Prostate gland (tissue), 2 donors: ENCODE results near the gene STX12.
"Not testable (repeated sequence)": the region's sequence is repeated elsewhere in the genome, so short reads cannot be mapped to it uniquely, and the experiment has no call there.

Source experiments
- POLR2A ChIP-seq: fragments of 450-650 bp; IDR thresholded peaks from one replicate; pipeline ENCODE4 v1.6.1; 2016; ENCODE audit warnings: antibody characterized with exemption, mild to moderate bottlenecking
- POLR2AphosphoS5 ChIP-seq: sonication (generic); formaldehyde crosslinking; IDR thresholded peaks from one replicate; pipeline ENCODE4 v1.6.1; 2017; ENCODE audit warnings: antibody characterized with exemption
- TF ChIP-seq, protein P1 (sequence below), 4 experiments: fragments of 200-600 bp in 2 of 4; fragments of 450-650 bp in 2 of 4; sonication (generic) in 2 of 4; IDR thresholded peaks; 1 replicate in 3 of 4; 2 replicates in 1 of 4; pipeline ENCODE4 v1.5.1; 2016 to 2019; ENCODE audit warnings: antibody characterized with exemption in 4 of 4, mild to moderate bottlenecking in 2 of 4, moderate library complexity in 2 of 4

DNA sequence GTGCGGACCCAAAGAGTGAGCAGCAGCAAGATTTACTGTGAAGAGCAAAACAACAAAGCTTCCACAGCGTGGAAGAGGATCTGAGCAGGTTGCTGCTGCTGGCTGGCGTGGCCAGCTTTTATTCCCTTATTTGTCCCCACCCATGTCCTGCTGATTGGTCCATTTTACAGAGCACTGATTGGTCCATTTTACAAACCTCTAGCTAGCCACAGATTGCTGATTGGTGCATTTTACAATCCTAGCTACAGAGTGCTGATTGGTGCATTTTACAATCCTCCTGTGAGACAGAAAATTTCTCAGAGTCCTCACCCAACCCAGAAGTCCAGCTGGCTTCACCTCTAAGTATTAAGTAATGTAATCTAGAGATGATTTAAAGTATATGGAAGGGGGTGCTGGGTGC is 17.3 kb downstream of the STX12 start:
- TF ChIP-seq POLR2AphosphoS5, POLR2A: not testable (repeated sequence)
- TF ChIP-seq, protein P1, sequence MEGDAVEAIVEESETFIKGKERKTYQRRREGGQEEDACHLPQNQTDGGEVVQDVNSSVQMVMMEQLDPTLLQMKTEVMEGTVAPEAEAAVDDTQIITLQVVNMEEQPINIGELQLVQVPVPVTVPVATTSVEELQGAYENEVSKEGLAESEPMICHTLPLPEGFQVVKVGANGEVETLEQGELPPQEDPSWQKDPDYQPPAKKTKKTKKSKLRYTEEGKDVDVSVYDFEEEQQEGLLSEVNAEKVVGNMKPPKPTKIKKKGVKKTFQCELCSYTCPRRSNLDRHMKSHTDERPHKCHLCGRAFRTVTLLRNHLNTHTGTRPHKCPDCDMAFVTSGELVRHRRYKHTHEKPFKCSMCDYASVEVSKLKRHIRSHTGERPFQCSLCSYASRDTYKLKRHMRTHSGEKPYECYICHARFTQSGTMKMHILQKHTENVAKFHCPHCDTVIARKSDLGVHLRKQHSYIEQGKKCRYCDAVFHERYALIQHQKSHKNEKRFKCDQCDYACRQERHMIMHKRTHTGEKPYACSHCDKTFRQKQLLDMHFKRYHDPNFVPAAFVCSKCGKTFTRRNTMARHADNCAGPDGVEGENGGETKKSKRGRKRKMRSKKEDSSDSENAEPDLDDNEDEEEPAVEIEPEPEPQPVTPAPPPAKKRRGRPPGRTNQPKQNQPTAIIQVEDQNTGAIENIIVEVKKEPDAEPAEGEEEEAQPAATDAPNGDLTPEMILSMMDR (IDR thresholded peaks at IDR 0.05), result not testable (repeated sequence)
